PC-9 (cell line): ENCODE data around the gene GSK3B.

Experiments used
- CTCF ChIP-seq: fragments of 200-600 bp; sonication (generic); conservative IDR thresholded peaks from 2 replicates; pipeline ENCODE4 v1.6.1; 2017; ENCODE audit warnings: mixed run types, antibody characterized with exemption, mild to moderate bottlenecking, moderate library complexity
- EZH2 ChIP-seq: fragments of 200-600 bp; sonication (generic); IDR thresholded peaks from 2 replicates; pipeline ENCODE4 v1.8.0; 2017; ENCODE audit warnings: antibody characterized with exemption, low read depth

DNA sequence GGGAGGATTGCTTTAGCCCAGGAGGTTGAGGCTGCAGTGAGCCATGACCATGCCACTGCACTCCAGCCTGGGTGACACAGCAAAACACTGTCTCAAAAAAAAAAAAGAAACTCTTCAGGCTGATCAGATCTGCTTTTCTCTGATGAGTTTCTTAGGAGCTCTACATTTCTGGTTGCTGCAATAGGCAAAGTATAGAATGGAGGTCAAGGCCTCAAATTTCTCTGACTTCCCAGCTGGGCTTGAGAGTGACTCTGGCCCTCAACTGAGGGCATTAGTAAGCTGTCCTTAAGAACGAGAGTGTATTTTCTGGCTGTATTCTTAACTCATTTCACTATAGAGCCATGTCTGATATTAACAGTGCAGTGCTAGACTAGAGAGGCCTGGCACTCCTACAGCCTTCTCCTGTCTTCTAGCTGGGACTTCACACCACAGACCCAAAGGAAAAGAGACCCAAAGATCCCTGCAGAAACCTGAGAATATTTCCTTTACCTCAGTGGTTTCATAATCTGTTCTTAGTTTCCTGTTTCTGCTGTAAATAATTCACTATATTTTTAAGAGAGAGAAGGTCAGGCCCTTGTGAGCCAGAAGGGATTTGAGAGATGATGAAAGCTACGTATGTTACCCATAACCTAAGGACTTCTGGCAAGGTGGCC, 314.4 kb downstream of the GSK3B start:
- TF ChIP-seq CTCF (no peak), EZH2 (no peak)
